8988T (cell line): ENCODE results near the gene PSD2.

Experiments
- DNase-seq: peaks from one replicate; pipeline ENCODE4 v3.0.0; 2011

The PSD2 gene

GRCh38 chr5:139862803-139863202 lies 67.2 kb downstream of the PSD2 start:
- no peak for DNase-seq

GRCh38 chr5:139863361-139863760 lies 67.8 kb downstream of the PSD2 start:
- DNase-seq, result no peak

GRCh38 chr5:139863855-139864558 lies 68.4 kb downstream of the PSD2 start:
- DNase-seq, result peak; percentile 79

- DNase-seq, result no peak
Measured at GRCh38 chr5:139864716-139865483, 69.3 kb downstream of the PSD2 start.

- DNase-seq, result no peak
Measured at GRCh38 chr5:139867109-139867508, 71.5 kb downstream of the PSD2 start.

GRCh38 chr5:139867581-139867980 lies 72.0 kb downstream of the PSD2 start:
- DNase-seq, result no peak

GRCh38 chr5:139869042-139869790 lies 73.6 kb downstream of the PSD2 start:
- DNase-seq, result no peak

GRCh38 chr5:139870677-139871076 lies 75.1 kb downstream of the PSD2 start:
- no peak for DNase-seq

- DNase-seq, result no peak
Measured at GRCh38 chr5:139871614-139872013, 76.0 kb downstream of the PSD2 start.

GRCh38 chr5:139872052-139872766 lies 76.6 kb downstream of the PSD2 start:
- no peak for DNase-seq

GRCh38 chr5:139872851-139873794 lies 77.5 kb downstream of the PSD2 start:
- no peak for DNase-seq

GRCh38 chr5:139875957-139876356 lies 80.3 kb downstream of the PSD2 start:
- no peak for DNase-seq

GRCh38 chr5:139877129-139877597 lies 81.6 kb downstream of the PSD2 start:
- no peak for DNase-seq

GRCh38 chr5:139878093-139878492 lies 82.5 kb downstream of the PSD2 start:
- DNase-seq, result no peak

GRCh38 chr5:139880416-139881142 lies 85.0 kb downstream of the PSD2 start:
- DNase-seq, result no peak

GRCh38 chr5:139881143-139881733 lies 85.6 kb downstream of the PSD2 start:
- no peak for DNase-seq

GRCh38 chr5:139882316-139882715 lies 86.7 kb downstream of the PSD2 start:
- no peak for DNase-seq

- DNase-seq, result no peak
Measured at GRCh38 chr5:139882961-139883539, 87.4 kb downstream of the PSD2 start.

GRCh38 chr5:139884144-139884543 lies 88.5 kb downstream of the PSD2 start:
- DNase-seq, result no peak

GRCh38 chr5:139884734-139885133 lies 89.1 kb downstream of the PSD2 start:
- no peak for DNase-seq
